ENCODE results near the gene RNF208. TPM values are rescaled to one million over a fixed set of nuclear protein-coding genes. Genes with fewer than 3 reads are reported as not detected.

The RNF208 gene
- total RNA-seq, 2 donors from 2014 or later = 5.9 to 7.9 TPM

GRCh38 chr9:137194388-137194787, 27.7 kb downstream of the RNF208 start:
- peaks cover 0 to 72% of the 10 kb centered on the region in 2 donors for H3K4me1 ChIP-seq
- H3K27me3 ChIP-seq = no peaks in the 10 kb centered on the region
- peak overlapping the region in 1 of 2 donors; percentile 31 for H3K27ac ChIP-seq
- TF ChIP-seq, protein P1, sequence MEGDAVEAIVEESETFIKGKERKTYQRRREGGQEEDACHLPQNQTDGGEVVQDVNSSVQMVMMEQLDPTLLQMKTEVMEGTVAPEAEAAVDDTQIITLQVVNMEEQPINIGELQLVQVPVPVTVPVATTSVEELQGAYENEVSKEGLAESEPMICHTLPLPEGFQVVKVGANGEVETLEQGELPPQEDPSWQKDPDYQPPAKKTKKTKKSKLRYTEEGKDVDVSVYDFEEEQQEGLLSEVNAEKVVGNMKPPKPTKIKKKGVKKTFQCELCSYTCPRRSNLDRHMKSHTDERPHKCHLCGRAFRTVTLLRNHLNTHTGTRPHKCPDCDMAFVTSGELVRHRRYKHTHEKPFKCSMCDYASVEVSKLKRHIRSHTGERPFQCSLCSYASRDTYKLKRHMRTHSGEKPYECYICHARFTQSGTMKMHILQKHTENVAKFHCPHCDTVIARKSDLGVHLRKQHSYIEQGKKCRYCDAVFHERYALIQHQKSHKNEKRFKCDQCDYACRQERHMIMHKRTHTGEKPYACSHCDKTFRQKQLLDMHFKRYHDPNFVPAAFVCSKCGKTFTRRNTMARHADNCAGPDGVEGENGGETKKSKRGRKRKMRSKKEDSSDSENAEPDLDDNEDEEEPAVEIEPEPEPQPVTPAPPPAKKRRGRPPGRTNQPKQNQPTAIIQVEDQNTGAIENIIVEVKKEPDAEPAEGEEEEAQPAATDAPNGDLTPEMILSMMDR (IDR thresholded peaks at IDR 0.05) = no peak
- no peaks in the 10 kb centered on the region for H3K9me3 ChIP-seq
- no peak overlapping the region for H3K4me3 ChIP-seq
- peaks cover 13% of the 10 kb centered on the region for H3K36me3 ChIP-seq
- no peak for DNase-seq (ENCODE audit: low spot score)

DNA sequence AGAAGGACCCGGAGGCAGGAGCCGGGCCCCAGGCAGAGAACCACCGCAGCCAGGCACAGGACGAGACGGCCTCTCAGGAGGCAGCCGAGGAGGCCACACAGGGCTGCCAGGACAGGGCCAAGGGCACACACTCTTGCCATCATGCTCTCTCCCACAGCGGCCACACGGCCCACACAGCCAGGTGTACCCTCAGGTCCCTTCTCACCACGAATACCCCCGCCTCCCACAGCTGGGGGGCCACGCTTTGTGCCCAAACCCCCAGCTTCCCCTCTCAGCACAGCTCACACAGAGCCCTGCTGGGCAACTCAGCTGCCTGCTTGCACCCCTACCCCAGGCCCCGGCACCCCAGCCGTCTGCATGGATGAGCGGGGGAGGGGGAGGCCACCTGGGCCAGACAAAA, 28.3 kb downstream of the RNF208 start:
- TF ChIP-seq, protein P1 (IDR thresholded peaks at IDR 0.05) = no peak
- peaks cover 0 to 69% of the 10 kb centered on the region in 2 donors for H3K4me1 ChIP-seq
- peaks cover 13% of the 10 kb centered on the region for H3K36me3 ChIP-seq
- no peak for DNase-seq (ENCODE audit: low spot score)
- H3K27ac ChIP-seq = peak overlapping the region in 1 of 2 donors; percentile 17
- H3K4me3 ChIP-seq = no peak overlapping the region
- no peaks in the 10 kb centered on the region for H3K9me3 ChIP-seq
- H3K27me3 ChIP-seq = no peaks in the 10 kb centered on the region

- Histone ChIP-seq H3K4me1 (peaks cover 0 to 63% of the 10 kb centered on the region in 2 donors), H3K4me3 (no peak overlapping the region), H3K9me3 (no peaks in the 10 kb centered on the region), H3K36me3 (peaks cover 13% of the 10 kb centered on the region), H3K27me3 (no peaks in the 10 kb centered on the region), H3K27ac (no peak overlapping the region)
- TF ChIP-seq, protein P1 (IDR thresholded peaks at IDR 0.05) = no peak
- DNase-seq (ENCODE audit: low spot score) = no peak
Observed at GRCh38 chr9:137192859-137193258, 29.2 kb downstream of the RNF208 start.

GRCh38 chr9:137192448-137192780, 29.6 kb downstream of the RNF208 start:
- TF ChIP-seq, protein P1 (IDR thresholded peaks at IDR 0.05) = no peak
- no peak overlapping the region for H3K4me3 ChIP-seq
- H3K27ac ChIP-seq = no peak overlapping the region
- H3K36me3 ChIP-seq = peaks cover 13% of the 10 kb centered on the region
- H3K9me3 ChIP-seq = no peaks in the 10 kb centered on the region
- peaks cover 0 to 63% of the 10 kb centered on the region in 2 donors for H3K4me1 ChIP-seq
- DNase-seq (ENCODE audit: low spot score) = no peak
- no peaks in the 10 kb centered on the region for H3K27me3 ChIP-seq

GRCh38 chr9:137191691-137192447, 30.2 kb downstream of the RNF208 start:
- Histone ChIP-seq H3K36me3 (peaks cover 13% of the 10 kb centered on the region), H3K4me3 (no peak overlapping the region), H3K9me3 (no peaks in the 10 kb centered on the region), H3K27me3 (no peaks in the 10 kb centered on the region), H3K4me1 (peaks cover 0 to 63% of the 10 kb centered on the region in 2 donors), H3K27ac (no peak overlapping the region)
- no peak for DNase-seq (ENCODE audit: low spot score)
- TF ChIP-seq, protein P1 (IDR thresholded peaks at IDR 0.05) = no peak

DNA sequence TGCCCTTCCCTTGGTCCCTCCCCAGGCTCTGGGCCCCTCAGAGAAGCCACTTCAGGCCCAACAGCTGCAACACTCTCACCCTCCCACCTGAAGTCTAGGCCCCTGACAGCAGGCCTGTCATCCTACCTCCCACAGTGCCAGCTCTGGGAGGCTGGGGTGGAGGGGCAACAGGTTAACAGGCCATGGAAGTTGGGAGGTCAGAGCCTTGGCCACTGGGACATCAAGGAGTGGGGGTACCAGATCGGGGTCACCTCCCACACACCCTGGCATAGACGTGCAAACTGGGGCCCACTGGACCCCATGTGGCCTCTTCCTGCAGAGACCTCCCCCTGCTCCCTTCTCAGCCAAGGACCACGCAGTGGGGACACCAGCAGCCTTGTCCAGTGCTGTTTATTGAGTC, 30.8 kb downstream of the RNF208 start:
- H3K27me3 ChIP-seq = no peaks in the 10 kb centered on the region
- H3K27ac ChIP-seq = no peak overlapping the region
- H3K9me3 ChIP-seq = no peaks in the 10 kb centered on the region
- peaks cover 0 to 63% of the 10 kb centered on the region in 2 donors for H3K4me1 ChIP-seq
- no peak overlapping the region for H3K4me3 ChIP-seq
- DNase-seq (ENCODE audit: low spot score) = no peak
- peaks cover 14% of the 10 kb centered on the region for H3K36me3 ChIP-seq
- TF ChIP-seq, protein P1 (IDR thresholded peaks at IDR 0.05) = no peak
